ACC112 (cell line): Measurements from ENCODE around the gene SHMT2.
"Not testable (repeated sequence)": the region's sequence is repeated elsewhere in the genome, so short reads cannot be mapped to it uniquely, and the experiment has no call there.

Experiments used
- H2AFZ ChIP-seq: fragments of 200-600 bp; sonication (generic); one replicate; pipeline ENCODE4 v1.6.0; 2017; ENCODE audit warnings: antibody characterized with exemption, low read length; ENCODE audit not compliant: unreplicated experiment
- H3K27ac ChIP-seq: fragments of 200-600 bp; sonication (generic); 2 replicates; pipeline ENCODE4 v1.5.1; 2014; ENCODE audit warnings: low read depth, mild to moderate bottlenecking, antibody characterized with exemption, low read length, moderate library complexity
- H3K27me3 ChIP-seq: fragments of 200-600 bp; sonication (generic); 2 replicates; pipeline ENCODE4 v1.6.1; 2014; ENCODE audit warnings: mild to moderate bottlenecking, antibody characterized with exemption, low read length, moderate library complexity, mixed read lengths; ENCODE audit not compliant: insufficient read depth
- H3K36me3 ChIP-seq: fragments of 200-600 bp; sonication (generic); 2 replicates; pipeline ENCODE4 v1.6.1; 2016; ENCODE audit warnings: mild to moderate bottlenecking, antibody characterized with exemption, low read length, moderate library complexity, mixed read lengths; ENCODE audit not compliant: insufficient read depth
- H3K4me1 ChIP-seq: fragments of 200-600 bp; sonication (generic); one replicate; pipeline ENCODE4 v1.6.1; 2016; ENCODE audit warnings: low read length, mixed read lengths; ENCODE audit not compliant: insufficient read depth, unreplicated experiment, control insufficient read depth
- H3K4me3 ChIP-seq: fragments of 200-600 bp; sonication (generic); 2 replicates; pipeline ENCODE4 v1.5.1; 2014; ENCODE audit warnings: mild to moderate bottlenecking, low read depth, low read length
- H3K79me2 ChIP-seq: fragments of 200-600 bp; sonication (generic); one replicate; pipeline ENCODE4 v1.6.0; 2016; ENCODE audit warnings: low read length; ENCODE audit not compliant: control insufficient read depth, unreplicated experiment, insufficient read depth

SHMT2 gene

DNA sequence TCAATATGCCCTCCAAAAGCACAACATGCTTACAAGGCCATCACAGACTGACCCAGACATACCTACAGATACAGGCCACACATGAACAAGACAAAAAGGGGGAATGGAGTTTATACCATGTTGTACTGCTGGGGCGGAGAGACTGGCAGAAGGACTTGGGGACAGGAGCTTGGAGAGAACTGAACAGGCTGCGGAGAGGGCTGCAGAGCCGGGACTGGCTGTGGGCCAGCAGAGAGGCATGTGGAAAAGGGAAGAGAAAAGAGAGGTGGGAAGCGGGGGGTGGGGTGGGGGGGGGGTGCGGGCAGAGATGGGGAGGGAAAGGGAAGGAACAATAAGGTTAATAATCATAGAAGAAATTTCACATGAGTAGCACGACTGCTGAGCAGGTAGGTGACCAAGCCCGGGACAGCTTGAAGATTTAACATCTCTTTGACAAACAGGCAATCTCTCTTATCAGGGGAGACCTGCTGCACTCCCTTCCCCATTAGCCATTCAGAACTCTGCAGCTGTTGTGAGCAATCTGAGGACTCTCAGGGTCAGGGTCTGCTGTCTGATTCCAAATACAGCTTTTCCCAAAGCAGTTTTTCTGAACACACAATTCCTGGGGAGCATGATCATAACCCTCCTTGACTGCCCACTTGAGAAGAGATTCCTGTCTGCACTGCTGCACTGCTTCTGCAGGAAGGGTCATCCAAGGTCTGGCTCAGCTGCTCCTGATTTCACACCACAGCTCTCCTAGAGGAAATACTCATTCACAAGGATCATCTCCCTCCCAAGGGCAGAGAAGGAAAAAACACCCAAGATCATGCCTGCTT, 43.0 kb downstream of the SHMT2 start:
- Histone ChIP-seq H3K27ac (no peak overlapping the region), H3K36me3 (peaks cover 17% of the 10 kb centered on the region; the same call in 1 of the 2 replicates)

DNA sequence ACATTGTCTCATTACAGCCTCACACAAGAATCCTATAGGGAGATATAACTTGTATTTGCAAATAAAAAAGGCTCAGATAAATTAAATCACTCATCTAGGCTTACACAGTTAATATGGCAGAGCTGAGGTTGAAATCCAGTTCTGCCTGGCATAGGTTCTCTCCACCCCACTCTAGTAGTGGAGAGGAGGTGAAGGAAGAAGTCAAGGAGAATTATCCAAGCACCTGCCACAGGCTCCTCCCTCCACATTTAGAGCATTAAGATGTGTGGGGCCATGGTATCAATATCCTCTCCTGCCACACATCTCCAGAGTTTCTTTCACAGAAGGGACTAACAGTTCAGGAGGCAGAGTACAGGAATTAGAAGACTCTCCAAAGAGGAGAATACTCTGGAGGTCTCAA, 44.0 kb downstream of the SHMT2 start:
- Histone ChIP-seq H3K27me3 (no peaks in the 10 kb centered on the region), H3K4me1 (no peaks in the 10 kb centered on the region), H3K36me3 (0 out of 2 replicates have a peak, but pooled peaks cover 10% of the 10 kb centered on the region)

More for the DNA sequence above, 43.0 kb downstream of the SHMT2 start:
- H3K27me3 ChIP-seq: no peaks in the 10 kb centered on the region
- H2AFZ ChIP-seq: no peak overlapping the region
- no peaks in the 10 kb centered on the region for H3K4me1 ChIP-seq
- no peaks in the 10 kb centered on the region for H3K79me2 ChIP-seq
- H3K4me3 ChIP-seq: no peak overlapping the region

DNA sequence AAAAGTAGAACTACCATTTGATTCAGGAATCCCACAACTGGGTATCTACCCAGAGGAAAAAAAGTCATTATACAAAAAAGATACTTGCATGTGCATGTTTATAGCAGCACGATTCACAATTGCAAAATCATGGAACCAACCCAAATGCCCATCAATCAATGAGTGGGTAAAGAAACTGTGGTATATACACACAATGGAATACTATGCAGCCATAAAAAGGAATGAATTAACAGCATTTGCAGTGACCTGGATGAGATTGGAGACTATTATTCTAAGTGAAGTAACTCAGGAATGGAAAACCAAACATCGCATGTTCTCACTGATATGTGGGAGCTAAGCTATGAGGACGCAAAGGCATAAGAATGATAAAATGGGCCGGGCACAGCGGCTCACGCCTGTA, 46.7 kb downstream of the SHMT2 start:
- not testable (repeated sequence) for H2AFZ ChIP-seq, H3K27me3 ChIP-seq, H3K79me2 ChIP-seq, H3K4me3 ChIP-seq, H3K27ac ChIP-seq, H3K36me3 ChIP-seq
- peaks cover 16% of the 10 kb centered on the region for H3K4me1 ChIP-seq

More for the DNA sequence above, 44.0 kb downstream of the SHMT2 start:
- H3K79me2 ChIP-seq: no peaks in the 10 kb centered on the region
- H2AFZ ChIP-seq: no peak overlapping the region
- no peak overlapping the region for H3K4me3 ChIP-seq
- no peak overlapping the region for H3K27ac ChIP-seq

DNA sequence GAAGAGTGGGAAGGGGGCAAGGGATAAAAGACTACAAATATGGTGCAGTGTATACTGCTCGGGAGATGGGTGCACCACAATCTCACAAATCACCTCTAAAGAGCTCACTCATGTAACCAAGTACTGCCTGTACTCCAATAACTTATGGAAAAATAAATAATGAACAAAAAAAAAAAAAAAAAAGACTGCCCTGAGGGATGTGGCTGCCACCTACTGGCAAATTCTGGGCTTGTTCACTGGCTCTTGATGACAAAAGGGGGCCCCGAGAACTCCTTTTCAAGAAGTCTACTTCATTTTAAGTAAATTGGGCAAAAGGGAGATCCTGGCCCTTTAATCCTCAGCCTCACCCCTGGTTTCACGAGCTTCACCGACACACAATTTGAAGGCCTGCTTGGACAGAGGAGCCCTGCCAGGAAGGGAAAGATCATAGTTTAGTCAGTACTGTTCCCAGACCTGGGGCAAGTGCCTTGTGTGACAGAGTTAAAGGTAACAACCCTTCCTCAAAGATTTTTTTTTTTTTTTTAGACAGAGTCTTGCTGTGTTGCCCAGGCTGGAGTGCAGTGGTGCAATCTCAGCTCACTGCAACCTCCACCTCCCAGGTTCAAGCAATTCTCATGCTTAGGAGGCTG, 47.5 kb downstream of the SHMT2 start:
- Histone ChIP-seq H3K36me3 (no peaks in the 10 kb centered on the region), H2AFZ (no peak overlapping the region), H3K4me1 (peaks cover 17% of the 10 kb centered on the region)

DNA sequence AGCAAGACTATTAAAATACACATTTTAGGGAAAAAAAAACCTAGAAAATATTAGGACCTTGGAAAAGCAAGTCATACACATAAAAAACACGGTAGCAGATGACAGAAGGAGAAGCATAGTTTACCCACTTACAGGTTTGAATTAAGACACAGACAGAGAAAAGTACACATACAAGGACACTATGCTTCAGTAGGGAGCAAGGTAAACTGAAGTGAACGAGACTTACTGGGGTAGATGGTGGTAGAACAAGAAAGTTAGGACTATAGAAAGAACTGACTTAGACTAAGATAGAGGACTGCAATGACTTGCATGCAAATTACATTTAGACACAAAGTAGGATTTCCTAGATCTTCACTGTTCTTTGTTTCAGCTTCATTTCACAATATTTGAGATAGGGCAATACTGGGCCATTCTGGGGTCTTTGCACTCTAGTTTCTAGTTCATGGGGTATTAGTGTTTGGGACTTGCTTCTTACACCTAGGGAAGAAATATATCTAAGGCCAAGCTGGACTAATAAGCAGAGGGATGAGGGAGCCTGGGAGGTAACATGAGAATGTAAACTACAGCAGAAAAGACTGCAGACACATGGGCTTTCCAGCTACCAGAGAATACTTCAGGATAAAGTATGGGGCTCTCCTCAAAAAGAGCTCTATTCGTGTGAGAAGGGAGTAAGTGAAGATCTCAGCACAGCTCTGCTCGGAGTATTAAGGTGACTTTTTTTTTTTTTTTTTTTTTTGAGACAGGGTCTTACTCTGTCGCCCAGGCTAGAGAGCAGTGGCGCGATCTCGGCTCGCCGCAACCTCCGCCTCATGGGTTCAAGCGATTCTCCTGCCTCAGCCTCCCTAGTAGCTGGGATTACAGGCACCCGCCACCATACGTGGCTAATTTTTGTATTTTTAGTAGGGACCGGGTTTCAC, 49.2 kb downstream of the SHMT2 start:
- Histone ChIP-seq H3K27me3 (no peaks in the 10 kb centered on the region), H3K4me1 (peaks cover 17% of the 10 kb centered on the region), H2AFZ (no peak overlapping the region), H3K36me3 (no peaks in the 10 kb centered on the region), H3K79me2 (no peaks in the 10 kb centered on the region), H3K27ac (no peak overlapping the region), H3K4me3 (no peak overlapping the region)

More for the DNA sequence above, 47.5 kb downstream of the SHMT2 start:
- no peaks in the 10 kb centered on the region for H3K79me2 ChIP-seq
- H3K4me3 ChIP-seq: no peak overlapping the region
- H3K27ac ChIP-seq: no peak overlapping the region
- H3K27me3 ChIP-seq: no peaks in the 10 kb centered on the region

DNA sequence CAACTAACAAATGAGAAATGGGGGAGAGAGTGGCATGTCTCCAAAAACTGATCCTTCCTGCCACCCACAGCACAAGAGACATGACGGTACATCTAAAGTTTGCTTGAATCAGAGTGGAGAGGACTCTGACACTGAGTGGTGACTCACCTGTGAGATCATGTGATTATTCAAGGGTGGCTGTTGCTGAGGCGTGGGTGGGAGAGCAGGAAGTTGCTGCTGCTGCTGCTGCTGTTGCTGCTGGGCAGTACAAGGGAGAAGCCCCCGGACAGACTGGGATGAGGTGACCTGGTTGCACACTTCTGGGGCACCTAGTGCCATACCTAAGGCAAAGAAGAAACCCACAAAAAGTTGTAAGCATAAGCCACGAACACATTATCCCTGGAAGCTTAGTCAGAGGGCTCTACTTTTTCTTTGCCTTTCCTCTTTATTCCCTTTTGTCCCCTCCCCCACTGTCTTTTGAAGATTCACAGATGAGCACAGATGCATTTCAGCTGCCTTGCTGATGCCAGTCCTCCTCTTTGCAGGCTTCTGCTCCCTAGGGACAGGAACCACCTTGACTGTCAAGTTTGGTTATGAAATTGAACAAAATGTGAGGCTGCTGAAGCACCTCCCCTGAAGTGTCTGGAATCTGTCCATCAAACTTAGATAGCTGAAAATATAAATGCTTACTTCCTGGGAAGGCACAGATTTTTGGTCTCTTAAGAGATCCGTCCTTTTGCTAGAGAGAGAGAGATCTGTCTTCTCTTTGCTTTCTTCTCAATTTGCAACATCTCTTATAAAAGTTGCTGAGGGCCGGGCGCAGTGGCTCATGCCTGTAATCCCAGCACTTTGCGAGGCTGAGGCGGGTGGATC, 50.9 kb downstream of the SHMT2 start:
- no peaks in the 10 kb centered on the region for H3K27me3 ChIP-seq
- peak overlapping the region; percentile 78 for H3K27ac ChIP-seq
- no peaks in the 10 kb centered on the region for H3K79me2 ChIP-seq
- H3K36me3 ChIP-seq: no peaks in the 10 kb centered on the region
- peak overlapping the region; percentile 57 for H3K4me3 ChIP-seq
- peak overlapping the region; percentile 51 for H2AFZ ChIP-seq
- peaks cover 17% of the 10 kb centered on the region for H3K4me1 ChIP-seq

DNA sequence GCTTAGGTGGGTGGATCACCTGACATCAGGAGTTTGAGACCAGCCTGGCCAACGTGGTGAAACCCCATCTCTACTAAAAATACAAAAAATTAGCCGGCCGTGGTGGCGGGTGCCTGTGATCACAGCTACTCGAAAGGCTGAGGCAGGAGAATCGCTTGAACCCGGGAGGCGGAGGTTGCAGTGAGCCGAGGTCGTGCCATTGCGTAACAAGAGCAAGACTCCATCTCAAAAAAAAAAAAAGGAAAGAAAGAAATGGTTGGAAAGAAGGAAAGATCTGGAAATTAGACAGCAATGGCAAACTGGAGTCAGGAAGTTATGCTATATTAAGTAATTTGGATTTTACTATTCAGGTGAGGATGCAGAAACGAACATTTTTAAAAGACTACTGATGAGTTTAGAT, 52.6 kb downstream of the SHMT2 start:
- H3K36me3 ChIP-seq, H3K79me2 ChIP-seq, H2AFZ ChIP-seq, H3K27ac ChIP-seq, H3K4me3 ChIP-seq, H3K27me3 ChIP-seq: not testable (repeated sequence)
- peaks cover 17% of the 10 kb centered on the region for H3K4me1 ChIP-seq
